Putamen (tissue), 1 donor: ENCODE data around the gene PCSK6.
"Not testable (repeated sequence)": the region's sequence is repeated elsewhere in the genome, so short reads cannot be mapped to it uniquely, and the experiment has no call there.

Source experiments
- DNase-seq: peaks from one replicate; pipeline ENCODE4 v3.0.0-alpha.2; 2016; ENCODE audit warnings: low spot score

The PCSK6 gene

DNA sequence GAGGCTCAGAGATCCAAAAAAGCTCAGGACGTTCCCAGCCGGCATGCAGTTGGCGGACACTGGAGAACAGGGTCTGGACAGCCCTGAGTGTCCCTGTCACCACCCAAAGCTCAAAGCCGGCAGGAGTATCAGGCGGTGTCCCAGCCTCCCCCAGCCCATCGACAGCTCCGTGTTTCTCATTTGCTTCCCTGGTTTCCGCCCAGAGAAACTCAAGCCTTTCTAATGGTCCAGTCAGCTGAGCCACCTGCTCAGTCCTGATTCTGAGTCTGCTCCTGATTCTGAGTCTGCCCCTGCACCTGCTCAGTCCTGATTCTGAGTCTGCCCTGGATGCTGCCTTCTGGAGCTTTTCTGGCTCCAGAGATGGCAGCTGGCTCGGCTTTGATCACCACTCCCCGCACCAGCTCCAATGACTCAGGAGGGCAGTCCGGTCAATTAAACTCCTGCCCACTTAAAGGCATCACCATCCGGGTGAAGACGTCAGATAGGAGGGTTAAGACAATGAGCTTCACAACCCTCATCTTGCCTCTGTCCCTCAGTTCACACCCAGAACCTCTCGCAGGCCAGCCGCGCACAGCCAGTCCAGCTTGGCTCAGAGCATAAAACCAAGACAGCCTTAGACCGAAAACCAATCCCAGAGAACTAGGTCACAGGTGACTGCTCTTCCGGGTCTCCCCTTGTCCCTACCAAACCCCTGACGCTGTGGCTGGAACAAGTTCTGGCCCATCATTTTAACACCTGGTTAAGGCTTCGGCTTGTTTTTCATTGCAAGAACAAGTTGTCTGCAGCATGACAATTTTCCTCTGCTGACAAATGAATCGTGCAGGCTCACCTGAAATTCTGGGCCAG lies 6.8 kb downstream of the PCSK6 start:
- DNase-seq: no peak

DNA sequence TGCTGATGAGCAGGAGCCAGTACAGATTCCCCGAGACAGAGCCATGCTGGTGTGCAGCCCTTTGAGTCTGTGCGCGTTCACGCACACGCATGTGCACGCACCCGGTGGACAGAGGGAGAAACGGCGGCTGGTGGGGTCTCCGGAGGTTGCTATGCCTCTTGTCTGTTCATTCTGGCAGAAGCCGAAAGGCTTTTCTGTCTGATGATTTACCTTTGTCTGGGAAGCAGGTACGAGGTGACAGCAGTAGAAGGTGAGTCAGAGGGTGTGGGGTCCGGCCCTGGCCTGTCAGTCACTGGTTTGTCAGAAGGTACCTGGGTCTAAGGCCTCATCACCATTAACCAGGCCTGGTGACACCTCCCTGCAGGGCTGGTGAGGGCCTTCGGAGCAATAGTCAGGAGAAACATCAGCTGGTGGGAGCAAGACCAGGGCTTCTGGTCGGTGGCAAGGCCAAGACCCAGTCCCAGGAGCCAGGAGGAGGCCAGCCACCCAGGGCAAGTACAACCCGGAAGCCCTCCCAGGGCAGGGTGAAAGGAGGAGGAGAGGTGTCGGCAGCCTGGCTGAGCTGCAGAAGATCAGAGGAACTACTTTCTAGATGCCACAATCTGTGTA lies 7.5 kb downstream of the PCSK6 start:
- DNase-seq: no peak

DNA sequence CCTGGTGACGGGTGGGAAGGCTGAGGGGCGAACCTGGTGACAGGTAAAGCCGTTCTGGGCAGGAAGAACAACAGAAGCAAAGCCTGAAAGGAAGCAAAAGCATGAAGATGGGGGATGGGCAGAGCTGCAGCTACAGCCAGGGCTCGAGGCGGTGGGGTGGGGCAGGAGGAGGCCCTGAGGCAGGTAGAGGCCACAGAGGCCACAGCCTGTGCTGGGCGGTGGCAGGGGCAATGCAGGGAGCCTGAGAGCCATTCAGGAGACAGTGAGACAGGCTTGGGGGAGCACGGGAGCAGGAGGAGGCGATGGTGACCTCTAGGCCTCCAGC lies 8.2 kb downstream of the PCSK6 start:
- DNase-seq: no peak

DNA sequence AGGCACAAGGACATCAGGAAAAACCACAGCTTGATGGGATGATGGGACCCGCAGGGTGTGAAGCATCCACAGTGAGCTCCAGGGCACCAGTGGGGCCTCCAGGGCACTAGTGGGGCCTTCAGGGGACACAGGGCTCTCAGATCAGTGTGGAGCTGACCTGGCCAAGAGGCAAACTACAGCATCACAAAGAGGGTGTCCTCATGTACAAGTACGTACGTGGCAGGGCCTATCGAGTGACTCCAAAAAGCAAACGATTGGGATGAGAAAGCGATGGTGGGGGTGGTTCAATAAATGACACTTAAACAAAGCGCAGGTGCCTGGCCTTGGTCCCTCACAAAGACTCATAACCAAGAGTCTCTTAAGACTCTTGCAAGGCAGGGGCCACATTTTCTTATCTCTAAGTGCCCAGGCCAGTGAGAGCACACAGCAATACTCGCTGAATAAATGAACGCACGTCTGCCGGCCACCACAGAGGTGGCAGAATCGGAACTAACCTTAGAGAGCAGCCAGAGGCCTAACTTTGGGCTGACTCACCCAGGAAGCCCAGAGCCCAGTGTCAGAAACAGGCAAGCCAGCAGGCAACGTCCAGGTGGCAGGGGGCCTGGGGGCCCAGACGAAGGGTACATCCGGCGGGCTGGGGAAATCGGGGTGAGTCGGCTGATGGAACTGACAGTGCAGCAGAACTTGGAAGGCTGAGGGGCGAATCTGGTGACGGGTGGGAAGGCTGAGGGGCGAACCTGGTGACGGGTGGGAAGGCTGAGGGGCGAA lies 8.7 kb downstream of the PCSK6 start:
- no peak for DNase-seq

DNA sequence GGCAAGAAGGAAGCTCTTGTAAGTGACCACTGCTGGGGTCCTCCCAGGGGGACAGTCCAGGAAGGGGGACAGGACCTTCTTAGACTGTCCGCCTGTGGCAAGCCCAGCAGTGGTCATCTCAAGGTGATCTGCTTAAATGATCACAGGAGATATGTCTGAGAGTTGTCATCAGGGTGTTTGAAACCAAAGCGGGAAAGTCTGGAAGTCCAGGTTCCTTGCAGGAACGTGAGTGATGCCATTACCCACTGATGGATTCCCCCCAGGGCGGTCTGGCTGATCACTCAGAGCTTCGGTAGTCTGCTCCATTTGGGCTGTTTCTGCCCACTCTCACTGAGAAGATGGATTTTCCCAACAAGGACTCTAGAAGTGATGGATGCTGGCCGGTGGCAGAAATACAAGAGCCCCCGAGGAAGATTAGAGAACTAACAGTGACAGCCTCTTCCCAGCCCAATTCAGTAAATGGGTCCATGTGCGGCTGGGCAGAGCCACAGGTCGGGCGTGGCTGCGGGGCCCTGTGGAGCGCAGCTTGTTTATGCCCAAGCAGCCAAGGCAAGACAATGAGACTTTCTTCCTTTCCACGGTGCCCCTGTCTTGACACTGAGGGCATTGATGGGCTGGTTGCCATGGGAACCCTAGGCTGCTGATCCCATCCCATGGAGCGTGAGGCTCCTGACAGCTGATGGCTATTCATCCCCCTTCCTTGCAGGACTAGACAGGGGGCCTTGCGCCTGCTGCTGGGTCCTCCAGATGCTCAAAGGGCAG lies 9.5 kb downstream of the PCSK6 start:
- peak; percentile 96 for DNase-seq

DNA sequence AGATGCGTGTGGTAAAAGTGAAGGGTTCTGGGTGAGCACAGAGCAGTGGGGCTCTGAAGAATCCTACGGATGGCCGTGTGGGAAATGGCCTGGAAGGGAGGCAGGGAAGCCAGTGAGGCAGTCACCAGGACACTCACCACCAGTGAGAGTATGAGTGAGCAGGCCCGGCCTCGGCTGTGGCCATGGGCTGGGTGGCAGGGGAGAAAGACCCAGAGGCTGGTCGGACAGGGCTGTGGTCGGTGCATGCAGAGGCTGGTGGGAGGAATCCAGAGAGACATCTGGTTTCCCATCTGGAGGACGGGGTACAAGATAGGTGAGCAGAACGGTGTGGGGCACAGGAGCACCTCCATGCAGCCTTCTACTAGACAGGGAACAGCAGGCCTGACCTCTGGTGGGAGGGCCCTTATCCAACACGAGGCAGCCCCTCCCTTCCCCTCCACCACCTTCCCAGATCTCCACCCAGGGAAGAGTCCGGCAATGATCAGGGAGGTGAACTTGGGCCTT lies 10.1 kb downstream of the PCSK6 start:
- DNase-seq: no peak

DNA sequence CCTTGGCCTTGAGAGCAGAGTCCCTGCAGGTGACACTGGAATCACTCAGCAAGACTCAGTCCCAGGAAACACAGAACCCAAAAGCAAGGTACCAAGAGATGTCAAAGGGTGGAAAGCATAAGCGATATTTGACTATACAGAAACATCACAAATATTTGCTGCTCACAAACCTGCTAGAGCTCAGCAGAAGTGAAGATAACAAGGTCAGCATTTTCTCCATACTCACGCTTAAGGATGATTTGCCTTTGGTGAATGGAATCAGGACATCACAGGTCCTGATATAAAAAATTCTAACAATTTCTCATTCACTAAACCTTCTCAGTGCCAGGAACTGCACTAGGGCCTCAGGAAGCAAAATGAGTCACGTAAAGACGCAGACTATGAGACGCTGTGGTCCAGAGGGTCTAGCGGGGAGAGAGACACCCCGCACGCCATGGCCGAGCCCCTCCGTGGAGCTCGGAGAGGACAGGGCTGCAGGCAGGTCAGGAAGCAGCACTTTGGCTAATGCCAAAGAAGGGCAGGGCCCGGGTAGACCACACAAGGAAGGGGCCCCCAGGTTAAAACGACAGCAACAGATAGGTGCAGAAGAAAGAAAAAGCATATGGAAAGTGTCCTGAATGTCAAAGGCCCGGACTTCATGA lies 10.7 kb downstream of the PCSK6 start:
- no peak for DNase-seq

DNA sequence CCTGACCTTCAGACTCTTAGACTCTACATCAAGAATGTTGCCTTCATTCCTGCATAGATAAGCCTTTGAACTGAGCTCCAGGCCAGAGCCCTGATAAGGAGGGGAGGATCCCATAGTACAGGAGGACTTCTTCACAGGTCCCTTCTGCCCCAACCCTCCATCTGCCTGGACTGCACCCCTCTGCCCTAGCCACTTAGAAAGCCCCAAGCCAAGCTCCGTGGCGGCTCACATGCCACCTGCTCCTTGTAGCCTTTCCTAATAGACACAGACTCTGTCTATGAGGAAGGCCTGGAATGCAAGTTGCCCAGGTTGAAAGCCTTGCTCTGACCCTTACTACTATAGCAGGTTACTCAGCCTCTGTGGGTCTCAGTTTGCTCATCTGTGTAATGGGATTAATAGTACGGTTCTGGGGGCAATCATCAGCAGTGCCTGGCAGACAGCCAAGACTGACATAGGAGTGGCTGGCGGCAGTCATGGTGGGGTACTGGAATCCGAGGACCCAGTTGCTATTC lies 11.6 kb downstream of the PCSK6 start:
- DNase-seq: no peak

DNA sequence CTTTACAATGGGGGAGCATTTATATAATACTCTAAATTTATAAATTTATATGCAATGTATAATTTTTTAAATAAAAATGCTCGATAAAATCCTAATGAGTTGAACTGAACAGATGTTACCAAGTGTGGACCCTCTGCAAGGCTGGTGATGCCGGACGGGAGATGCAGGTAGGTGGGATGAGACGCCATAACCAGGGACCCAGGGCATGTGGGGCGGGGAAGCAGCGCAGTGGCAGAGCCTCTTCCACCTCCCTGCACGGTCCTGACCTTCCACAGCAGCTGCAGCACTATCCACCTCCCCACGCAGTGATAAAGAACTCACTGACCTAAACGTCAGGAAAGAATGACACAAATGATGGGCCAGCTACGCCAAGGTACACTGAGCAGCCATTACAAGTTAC lies 12.8 kb downstream of the PCSK6 start:
- no peak for DNase-seq

DNA sequence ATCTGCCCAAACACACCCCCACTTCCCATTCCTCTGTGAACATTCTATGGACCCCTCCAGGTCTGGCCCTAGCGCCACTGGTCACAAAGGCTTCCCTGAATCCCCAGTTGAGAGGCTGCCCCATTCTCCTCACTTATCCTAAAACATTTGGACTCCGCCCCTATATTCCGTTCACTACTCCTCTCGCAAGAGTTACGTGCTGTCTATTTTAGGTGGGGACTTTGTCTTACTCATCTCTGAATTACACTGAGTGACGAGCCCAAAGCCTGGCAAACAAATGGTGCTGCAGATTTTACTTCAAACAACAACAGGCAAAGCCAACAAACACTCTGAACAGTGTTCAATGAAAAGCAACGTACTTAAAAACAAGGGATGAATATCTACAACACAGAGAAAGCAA lies 14.5 kb downstream of the PCSK6 start:
- DNase-seq: no peak

DNA sequence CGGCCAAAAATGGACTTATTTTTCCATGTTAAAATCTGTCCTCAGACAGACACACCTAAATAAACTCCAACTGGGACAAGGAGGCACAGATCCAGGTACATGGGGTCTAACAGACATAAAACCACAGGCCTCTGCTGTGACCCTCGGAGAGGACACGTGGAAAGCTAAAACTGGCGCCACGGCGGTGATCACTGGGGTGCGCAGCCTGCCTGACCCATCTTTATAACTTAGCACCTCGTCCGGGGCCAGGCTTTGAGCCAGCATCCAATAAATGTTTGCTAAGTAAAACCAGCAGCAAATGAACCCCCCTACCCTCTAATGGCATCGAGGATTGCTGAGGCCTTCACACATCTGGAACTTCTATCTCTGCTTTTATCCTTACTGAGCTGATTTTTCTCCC lies 15.3 kb downstream of the PCSK6 start:
- no peak for DNase-seq

DNA sequence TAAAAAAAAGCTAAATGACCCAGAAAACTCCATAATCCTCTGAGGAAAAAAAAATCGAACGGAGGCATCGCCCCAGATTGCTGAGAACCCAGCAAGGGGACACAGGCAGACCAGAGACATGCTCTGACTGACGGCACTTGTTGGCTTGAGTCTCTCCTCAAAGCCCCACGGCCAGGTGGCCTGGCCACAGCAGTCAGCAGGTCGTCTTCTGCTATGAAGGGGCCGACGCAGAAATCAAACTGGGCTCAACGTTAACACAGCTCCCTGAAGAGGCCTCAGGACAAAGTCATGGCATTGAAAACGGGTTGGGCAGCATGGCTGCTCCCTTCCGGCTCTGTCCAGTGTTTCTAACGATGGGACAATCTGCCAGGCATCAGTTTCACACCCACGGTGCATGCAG lies 17.5 kb downstream of the PCSK6 start:
- DNase-seq: no peak

DNA sequence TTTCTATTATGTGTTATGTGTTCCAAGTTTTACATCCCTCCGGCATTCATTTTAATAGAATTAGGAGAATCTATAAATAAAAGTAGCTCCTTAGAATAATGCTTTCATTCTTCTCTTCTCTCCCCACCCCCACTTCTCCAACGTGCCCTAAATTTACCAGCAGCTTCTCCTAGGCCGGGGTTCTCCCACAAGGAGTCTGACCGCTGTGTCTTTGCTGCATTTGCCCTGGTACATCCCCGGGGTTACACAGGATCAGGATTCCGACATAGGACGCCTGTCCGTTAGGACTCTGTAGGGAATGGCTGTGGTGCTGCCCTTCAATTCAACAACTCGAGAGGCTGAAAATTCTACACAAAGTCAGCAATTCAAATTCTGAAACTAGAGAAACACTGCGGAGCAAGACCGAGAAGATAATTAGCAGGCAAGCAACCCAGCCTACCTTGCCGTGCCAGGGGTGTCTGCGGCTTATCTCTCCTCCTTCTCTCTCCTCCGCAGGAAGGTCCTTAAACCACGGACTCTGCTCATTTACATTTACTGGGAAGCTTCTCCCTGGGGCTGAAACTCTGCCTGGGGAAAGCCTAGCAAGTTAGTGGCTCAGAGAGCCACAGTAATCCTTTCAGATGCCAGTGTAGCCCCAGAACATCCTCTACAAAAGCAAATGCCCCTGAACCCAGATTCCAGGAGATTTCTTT lies 18.8 kb downstream of the PCSK6 start:
- no peak for DNase-seq

DNA sequence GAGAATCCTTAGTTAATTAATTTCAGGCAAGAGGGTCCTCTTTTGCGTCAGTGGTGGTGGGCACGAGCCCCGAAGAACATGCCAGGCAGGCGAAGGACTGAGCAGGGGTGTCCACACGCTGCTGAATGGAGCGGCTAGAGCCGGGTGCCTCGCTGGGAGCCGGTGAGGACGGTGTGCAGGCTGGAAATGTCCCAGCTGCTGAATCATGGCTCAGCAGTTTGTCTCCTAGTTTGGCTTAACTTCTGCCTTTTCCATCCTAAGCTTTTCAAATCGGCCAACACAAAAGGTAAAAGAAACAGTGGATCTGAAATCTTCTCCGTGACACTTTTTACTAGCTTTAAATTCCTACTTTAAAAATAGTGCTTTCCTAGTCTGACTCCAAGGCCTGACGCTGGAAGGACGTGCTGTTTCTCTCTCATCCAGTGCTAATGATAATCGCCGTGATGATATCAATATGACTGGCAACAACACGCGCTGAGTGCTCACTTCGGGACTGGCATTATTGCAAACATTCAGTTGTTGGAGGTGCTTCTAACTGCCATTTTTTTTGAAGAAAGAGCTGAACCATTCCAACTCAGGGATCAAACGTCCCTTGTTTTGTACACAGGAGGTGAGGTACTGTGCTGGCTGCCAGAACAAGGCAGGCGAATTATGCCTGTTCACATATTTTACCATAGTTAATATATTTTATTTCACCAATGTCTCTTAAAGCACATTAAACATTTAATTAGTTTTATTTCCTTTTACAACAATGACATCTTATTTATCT lies 19.8 kb downstream of the PCSK6 start:
- DNase-seq: no peak

DNA sequence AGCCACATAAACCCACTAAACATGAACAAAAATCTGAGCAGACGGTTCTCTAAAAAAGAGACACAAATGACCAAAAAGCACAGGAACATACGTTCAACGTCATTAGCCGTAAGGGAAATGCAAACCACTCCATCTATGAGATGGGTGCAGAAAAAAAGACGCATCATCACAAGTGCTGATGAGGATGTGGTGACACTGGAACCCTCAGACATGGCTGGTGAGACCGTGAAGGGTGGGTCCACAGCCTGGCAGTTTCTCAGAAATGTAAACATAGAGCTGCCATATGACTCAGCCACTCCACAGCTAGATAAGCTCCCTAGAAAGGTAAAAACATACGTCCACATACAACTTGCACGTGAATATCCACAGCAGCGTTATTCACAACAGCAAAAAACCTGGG lies 23.3 kb downstream of the PCSK6 start:
- DNase-seq: no peak

DNA sequence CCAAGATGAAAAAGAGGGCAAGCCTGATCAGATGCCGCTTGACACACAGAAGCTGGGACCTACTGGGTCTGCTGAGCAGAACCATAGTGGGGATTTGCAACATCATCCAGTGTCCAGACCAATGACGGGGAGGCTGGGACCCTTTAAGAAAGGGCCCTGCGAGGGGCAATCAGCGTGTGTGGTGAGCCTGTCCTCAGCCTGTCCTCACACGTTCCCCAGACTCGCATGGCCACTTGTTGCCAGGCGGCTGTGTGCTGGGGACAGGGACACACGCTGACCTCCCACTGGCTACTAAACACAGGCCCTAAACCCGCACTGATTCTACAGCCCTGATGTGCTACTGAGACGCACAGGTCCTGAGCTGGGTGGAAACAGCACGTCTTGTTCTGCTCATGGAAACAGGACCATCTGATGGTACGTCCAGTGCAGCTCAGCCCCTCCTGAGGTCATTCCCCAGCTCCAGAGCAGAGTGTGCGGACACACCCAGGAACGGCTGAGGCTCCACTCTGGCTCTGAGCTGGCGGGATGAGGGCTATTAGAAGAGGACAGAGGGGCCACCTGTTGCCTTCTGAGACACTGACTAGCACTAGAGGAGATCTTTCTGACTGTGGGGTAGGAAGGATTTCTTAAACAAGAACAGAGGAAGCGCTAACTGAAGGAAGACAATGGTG lies 24.4 kb downstream of the PCSK6 start:
- no peak for DNase-seq

DNA sequence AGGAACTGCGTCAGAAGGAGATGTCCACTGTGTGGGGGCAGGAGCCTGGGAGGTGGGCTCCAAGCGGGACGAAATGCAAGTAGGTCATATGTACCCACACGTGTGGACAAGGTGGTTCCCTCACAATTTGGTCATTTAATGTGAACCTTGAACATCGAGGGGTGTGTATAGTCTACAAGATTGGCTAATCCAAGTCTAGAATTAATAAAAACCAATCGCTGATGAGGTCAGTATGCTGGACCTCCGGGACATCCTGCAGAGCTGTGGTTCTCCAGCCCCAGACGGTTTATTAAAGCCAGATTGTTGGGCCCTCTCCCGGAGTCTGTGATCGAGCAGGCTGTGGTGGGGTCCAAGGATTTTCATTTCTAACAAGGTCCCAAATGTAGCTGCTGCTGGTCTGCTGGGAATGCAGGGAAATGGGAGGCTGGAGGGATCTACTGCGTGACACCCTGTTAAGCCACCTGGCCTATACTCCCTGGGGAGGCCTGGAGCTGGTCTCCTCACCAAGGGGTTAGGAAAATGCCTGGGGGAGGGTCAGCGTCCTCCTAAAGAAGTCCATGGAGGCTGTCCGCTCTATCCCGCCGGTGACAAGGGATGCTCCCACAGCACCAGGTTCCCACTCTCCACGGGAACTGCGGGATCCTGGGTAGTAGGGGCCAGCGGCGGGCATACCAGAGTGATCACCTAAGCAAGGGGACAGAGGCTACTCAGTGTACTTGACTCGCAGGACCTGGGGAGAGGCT lies 25.1 kb downstream of the PCSK6 start:
- no peak for DNase-seq

DNA sequence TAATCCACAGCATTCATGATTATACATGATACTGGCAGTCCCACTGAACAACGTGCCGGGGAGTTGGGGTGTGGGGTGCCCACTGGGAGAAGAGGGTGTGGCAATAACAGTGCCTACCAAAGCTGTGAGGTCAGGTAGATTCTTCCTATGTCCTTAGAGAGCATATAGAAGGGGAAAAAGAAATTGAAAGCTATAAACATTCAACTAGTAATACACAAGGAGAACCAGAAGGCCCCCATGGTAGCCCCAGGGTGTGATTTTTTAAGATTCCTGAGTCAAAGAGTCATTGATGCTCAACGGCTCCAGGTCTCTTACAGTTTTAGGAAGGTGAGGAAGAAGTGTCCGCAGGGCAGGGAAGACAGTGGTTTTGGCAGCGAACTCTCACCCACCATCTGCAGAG lies 25.8 kb downstream of the PCSK6 start:
- not testable (repeated sequence) for DNase-seq

DNA sequence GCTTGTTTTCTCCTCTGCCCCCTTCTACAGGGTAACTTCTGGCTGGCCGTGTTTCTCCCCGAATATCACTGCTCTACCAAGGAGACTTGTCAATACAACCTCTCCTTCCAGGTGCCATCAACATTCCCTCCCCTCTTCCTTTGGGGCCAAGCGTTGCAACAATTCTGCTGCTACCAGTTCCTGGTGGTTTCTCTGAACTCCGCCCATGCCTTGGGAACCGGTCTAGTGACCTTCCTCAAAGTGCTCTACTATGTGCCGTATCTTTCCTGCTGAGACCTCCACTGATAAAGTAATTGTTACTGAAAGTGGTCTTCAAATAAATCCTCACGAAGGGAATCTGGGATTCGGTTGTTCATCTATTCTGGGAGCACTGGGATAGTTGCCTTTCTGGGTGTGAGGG lies 26.2 kb downstream of the PCSK6 start:
- DNase-seq: no peak
